NCI-H1417 (cell line): ENCODE data around the gene GIMD1.
"Not testable (repeated sequence)": the region's sequence is repeated elsewhere in the genome, so short reads cannot be mapped to it uniquely, and the experiment has no call there.

Experiments used
- DNase-seq, 3 experiments: peaks; one replicate each; lab custom pipeline; 2025; lab: John Stamatoyannopoulos, UW

GIMD1 gene

GRCh38 chr4:106368678-106369077 is at the start of gene GIMD1:
GIMD1 (minus strand) TSS chr4:106368778; CDS start chr4:106367435, 1,343 bp downstream.
- DNase-seq = no peak

DNA sequence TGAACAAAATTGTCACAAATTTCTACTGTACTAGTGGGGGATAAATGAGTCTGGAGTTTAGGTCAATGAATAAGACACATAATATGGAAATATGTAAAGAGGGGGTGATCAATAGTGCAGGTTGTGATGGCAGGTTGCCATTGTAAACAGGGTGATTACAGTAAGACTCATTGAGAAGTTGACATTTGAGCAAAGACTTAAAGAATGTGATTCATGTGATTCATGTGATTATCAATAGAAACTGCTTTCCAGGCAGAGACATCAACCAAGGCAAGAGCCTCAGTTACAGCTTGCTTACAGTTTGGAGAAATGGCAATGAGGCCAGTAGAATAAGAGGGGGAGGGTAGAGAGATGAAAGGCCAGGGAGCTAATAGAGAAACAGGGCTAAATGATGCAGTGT is 45.8 kb upstream of the GIMD1 start:
- DNase-seq = no peak

GRCh38 chr4:106409901-106410889 is 41.6 kb upstream of the GIMD1 start:
- DNase-seq = no peak

DNA sequence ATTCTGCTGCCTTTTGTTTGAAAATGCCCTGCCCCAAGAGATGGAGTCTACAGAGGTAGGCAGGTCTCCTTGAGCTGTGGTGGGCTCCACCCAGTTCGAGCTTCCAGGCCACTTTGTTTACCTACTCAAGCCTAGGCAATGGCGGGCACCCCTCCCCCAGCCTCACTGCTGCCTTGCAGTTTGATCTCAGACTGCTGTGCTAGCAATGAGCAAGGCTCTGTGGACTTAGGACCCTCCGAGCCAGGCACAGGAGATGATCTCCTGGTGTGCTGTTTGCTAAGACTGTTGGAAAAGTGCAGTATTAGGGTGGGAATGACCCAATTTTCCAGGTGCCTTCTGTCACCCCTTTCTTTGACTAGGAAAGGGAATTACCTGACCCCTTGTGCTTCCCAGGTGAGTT is 39.4 kb upstream of the GIMD1 start:
- not testable (repeated sequence) for DNase-seq

GRCh38 chr4:106401157-106401556 is 32.6 kb upstream of the GIMD1 start:
- no peak for DNase-seq

GRCh38 chr4:106398898-106399297 is 30.3 kb upstream of the GIMD1 start:
- not testable (repeated sequence) for DNase-seq

GRCh38 chr4:106395582-106395981 is 27.0 kb upstream of the GIMD1 start:
- no peak for DNase-seq

DNA sequence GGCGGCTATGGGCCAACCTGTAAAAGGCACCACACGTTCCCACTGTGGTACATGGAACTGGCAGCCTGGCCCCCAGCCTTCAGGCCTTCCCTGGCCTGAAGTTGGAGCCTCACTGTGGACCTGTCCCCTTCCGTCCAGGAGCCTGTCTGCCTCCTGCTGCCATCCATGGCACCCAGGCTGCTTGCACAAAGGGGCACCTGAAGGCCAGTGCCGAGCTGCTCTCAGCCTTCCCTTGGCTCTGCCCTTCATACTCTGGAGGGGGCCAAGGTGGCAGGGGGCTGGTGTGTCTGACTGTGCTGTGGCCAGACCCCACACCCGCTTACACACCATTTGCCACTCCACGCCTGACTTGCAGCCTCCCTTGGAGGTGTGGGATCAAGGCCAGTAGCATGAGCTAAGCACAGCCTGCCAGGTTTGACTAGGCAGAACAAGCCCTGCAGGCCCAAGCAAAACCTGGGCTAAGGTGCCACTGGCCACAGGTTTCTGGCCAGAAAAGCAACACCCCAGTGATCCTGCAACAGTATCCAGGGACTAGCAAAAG is 17.3 kb upstream of the GIMD1 start:
- no peak for DNase-seq

GRCh38 chr4:106384878-106385277 is 16.3 kb upstream of the GIMD1 start:
- DNase-seq = no peak

- DNase-seq = no peak
Measured at GRCh38 chr4:106380179-106380578, 11.6 kb upstream of the GIMD1 start.

DNA sequence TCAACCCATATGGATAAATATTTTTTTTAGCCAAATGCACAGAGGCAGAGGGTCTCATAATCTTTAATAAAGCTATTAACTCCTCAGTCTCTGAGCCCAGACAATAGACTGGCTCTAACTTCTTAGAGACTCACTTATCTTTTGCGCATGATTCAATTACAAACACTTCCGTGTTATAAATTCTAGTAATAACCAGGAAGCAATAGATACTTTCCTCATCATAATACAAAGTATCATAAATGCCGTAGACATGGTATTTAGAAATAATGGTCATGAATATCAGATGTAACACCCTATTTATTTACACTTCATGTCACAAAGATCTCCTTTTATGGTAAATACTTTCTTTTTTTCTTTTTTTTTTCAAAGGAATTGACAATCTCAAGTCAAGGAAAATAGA is 4.4 kb upstream of the GIMD1 start:
- DNase-seq = no peak

DNA sequence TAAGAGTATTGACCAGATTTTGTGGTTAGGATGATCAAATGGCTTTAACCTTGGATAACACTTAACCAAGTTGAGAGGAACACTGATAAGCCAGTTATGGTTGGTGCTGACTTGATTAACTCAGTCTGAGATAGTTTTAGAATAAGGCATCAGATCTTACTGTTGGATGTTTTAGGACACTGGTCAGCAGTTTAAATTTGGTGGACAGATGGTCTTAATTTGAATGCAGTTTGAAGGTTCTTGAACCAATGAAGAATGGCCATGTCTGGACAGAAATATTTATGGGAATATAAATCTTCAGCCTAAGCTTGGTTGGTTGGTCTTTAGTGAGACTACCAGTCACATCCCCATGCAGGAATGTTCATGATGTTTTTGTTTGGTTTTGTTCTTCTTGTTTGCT is 2.6 kb upstream of the GIMD1 start:
- no peak for DNase-seq

GRCh38 chr4:106370214-106370613 is 1.6 kb upstream of the GIMD1 start:
- no peak for DNase-seq

DNA sequence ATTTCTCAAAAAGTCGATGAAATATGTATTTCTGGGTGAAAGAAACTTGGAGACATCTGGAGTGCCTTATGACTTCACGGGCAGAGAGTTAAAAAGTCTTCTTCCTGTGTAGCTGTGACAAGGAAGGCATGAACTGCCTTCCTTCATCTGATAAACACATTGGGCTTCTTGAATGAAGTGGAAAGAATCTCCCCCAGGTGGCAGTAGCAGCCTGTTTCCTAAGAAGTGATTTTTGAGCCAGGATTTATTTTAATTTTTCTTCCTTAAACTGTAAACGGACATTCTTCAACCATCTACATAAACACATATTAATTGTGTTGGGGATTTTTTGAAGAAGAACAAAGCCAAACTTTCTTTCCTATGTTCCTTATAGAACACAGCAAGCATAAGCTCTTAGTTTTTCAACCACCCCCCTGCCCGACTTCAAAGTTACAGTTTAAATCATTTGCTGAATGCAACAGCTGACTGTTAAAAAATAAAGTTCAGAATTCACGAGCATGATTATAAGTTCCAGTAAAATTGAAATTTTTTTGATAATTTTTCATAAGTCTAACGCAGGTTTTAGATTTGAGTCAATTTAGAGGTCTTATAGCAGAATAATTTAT is 980 bp upstream of the GIMD1 start:
- peak; percentile 1 to 73 (median 26) for DNase-seq

GRCh38 chr4:106367072-106367471 is 1.5 kb downstream of the GIMD1 start:
- DNase-seq = no peak

- no peak for DNase-seq
Measured at GRCh38 chr4:106366026-106366425, 2.6 kb downstream of the GIMD1 start.

DNA sequence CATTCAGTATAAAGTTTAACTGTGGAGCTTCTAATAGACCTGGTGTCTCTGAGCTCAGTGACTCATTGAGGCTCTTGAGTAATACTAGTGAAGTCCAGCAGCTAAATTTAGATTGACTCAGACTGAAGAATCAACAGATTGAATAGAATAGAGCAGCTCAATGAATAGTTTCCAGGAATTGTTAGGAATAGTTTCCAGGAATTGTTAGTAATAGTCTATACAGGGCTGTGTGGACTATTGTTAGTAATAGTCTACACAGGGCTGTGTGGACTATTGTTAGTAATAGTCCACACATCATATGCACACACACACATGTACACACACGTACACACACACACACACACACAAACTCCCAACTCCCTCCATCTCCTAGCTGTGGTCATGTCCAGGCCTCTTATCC is 3.0 kb downstream of the GIMD1 start:
- no peak for DNase-seq

DNA sequence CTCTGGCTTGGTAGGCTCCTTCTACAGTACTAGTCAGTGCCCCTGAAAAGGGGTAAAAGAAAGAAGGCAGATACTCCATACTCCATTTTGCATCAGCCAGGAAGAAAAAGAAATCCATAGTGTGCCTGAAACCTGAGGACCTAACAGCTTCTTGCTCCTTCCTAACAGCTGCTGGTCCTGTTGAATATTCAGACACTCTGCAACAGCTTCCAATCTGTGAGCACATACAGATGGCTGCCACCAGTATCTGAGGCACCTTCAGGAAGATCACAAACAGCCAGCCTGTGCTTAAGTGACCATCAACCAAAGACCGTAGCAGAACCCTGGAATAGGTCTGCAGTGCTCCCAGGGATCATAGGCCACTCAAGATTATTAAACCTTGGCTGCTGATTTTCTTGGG is 4.3 kb downstream of the GIMD1 start:
- DNase-seq = no peak

DNA sequence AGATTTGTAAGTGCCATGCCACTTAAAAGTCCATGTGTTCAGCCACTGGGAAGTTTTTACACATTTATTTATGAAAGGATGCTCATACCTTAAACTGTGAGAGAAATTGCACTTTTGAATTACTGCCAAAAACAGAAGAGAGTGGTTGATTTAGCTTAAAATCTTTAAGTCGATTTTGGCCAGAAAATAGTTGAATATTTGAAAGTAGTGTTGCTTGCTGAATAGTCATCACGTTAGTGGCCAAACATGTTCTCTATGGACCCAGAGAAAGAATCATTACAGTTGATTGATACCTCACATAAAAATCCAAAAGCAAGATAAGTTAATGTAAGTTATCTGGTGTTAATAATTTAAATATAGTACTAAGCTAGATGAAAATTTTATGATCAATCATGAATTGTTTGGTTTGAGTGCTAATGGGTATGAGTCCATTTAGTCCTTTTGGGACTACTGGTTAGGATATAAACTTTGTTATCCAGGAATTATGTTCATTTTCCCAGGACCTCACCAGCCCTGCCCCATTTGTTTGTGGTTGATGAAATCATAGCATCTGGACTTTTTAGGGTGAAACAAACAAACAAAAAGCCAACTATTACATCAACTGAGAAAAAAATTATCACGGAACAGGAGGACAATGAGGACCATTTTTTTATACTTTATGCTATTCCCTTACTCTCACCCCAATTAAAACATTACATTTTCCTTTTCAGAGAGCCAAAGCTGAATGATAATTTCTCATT is 6.3 kb downstream of the GIMD1 start:
- no peak for DNase-seq

- no peak for DNase-seq
Measured at GRCh38 chr4:106358899-106359298, 9.7 kb downstream of the GIMD1 start.

DNA sequence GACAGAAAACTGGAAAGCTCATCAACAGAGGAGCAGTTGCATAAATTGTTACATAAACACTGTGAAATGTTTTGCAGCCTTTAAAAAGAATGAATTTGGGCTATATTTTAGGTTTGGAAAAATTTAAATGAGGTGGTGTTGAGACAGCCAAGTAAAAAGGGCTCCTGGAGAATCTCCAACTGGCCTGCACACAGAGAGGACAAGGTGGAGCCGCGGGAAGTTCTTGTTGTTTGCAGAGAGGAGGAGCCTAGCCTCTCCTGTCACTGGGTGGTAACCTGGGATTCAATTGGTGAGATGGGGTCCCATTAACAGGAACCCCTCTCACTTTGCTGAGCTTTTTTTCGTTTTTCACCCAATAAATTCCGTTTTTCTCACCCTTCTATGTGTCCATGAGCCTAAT is 13.4 kb downstream of the GIMD1 start:
- DNase-seq = no peak

GRCh38 chr4:106353786-106354185 is 14.8 kb downstream of the GIMD1 start:
- DNase-seq = no peak
